ENCODE measurements around the gene RGPD8.

The RGPD8 gene

GRCh38 chr2:112335600-112335999, 97.8 kb downstream of the RGPD8 start:
- DNase-seq (ENCODE audit: low spot score): no peak
- no peak for TF ChIP-seq CTCF (IDR thresholded peaks at IDR 0.05; ENCODE audit: extremely low read depth, missing control alignments)

DNA sequence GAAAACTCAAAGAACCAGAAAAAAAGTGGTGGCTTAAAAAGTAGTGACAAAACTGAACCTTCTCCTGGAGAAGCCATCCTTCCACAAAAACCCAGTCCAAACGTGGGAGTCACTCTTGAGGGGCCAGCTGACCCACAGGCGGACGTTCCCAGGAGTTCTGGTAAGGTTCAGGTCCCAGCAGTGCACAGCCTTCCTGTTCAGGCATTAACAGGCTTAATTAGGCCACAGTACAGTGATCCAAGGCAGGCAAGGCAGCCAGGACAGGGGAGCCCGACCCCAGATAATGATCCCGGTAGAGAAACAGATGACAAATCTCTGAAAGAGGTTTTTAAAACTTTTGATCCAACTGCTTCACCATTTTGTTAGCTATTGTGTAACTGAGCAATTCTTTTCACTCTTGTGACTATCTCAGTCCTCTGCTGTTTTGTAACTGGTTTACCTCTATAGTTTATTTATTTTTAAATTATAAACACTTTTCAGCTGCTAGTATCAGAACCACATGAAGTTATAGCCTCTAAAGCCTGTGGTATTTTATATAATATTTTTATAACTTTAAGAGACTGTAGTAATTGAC, 101.2 kb downstream of the RGPD8 start:
- no peak for TF ChIP-seq CTCF (IDR thresholded peaks at IDR 0.05; ENCODE audit: extremely low read depth, missing control alignments)
- DNase-seq (ENCODE audit: low spot score): no peak

DNA sequence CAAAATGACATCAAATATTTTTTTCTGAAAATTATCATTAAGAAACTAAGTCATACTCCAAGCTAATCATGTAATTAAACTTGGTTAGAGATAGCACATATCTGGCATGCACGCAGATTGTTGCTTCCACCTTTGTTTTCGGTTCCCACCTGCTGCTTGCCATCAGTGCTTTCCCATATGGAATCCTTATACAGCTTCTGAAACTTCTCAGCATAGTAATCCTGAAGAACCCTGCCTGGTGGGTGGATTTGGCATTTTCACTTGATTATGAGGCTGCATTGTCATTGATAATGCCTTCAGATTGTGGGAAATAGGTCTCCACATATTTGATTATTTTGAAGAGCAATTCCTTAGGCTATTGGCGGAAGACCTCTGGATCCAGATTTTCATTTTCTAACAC, 110.5 kb downstream of the RGPD8 start:
- DNase-seq (ENCODE audit: low spot score): no peak
- TF ChIP-seq CTCF (IDR thresholded peaks at IDR 0.05; ENCODE audit: extremely low read depth, missing control alignments): no peak

- no peak for DNase-seq (ENCODE audit: low spot score)
These were observed 111.8 kb downstream of the RGPD8 start for GRCh38 chr2:112321375-112322320.

More at GRCh38 chr2:112321375-112322320, 111.8 kb downstream of the RGPD8 start:
- TF ChIP-seq CTCF (IDR thresholded peaks at IDR 0.05; ENCODE audit: extremely low read depth, missing control alignments): no peak
